Hepatocyte (in vitro differentiated cells): ENCODE measurements around the gene CREBBP. TPM values are rescaled to one million over a fixed set of nuclear protein-coding genes. Genes with fewer than 3 reads are reported as not detected.

Experiments used
- DNase-seq: peaks from one replicate; pipeline ENCODE4 v3.0.0-alpha.2; 2016; ENCODE audit warnings: low spot score
- H2AFZ ChIP-seq: fragments of 200-600 bp; sonication (generic); 2 replicates; pipeline ENCODE4 v1.6.0; 2016; ENCODE audit warnings: antibody characterized with exemption, mild to moderate bottlenecking
- H3K27ac ChIP-seq: fragments of 200-600 bp; sonication (generic); 2 replicates; pipeline ENCODE4 v1.5.1; 2016; ENCODE audit warnings: mild to moderate bottlenecking
- H3K27me3 ChIP-seq: fragments of 200-600 bp; sonication (generic); 2 replicates; pipeline ENCODE4 v1.6.1; 2016
- H3K36me3 ChIP-seq: fragments of 200-600 bp; sonication (generic); replicated peaks from 2 replicates; pipeline ENCODE4 v1.5.1; 2016; ENCODE audit warnings: low read depth; ENCODE audit not compliant: insufficient read depth
- H3K4me1 ChIP-seq: fragments of 200-600 bp; sonication (generic); 2 replicates; pipeline ENCODE4 v1.5.1; 2016; ENCODE audit warnings: mild to moderate bottlenecking, moderate library complexity; ENCODE audit not compliant: insufficient read depth
- H3K4me2 ChIP-seq: fragments of 200-600 bp; sonication (generic); 2 replicates; pipeline ENCODE4 v1.6.0; 2016
- H3K4me3 ChIP-seq: fragments of 200-600 bp; sonication (generic); 2 replicates; pipeline ENCODE4 v1.5.1; 2016; ENCODE audit warnings: mild to moderate bottlenecking
- H3K79me2 ChIP-seq: fragments of 200-600 bp; sonication (generic); 2 replicates; pipeline ENCODE4 v1.6.0; 2017; ENCODE audit warnings: mild to moderate bottlenecking
- H3K9me2 ChIP-seq: fragments of 200-600 bp; sonication (generic); replicated peaks from 2 replicates; pipeline ENCODE4 v1.6.0; 2017; ENCODE audit warnings: mild to moderate bottlenecking; ENCODE audit not compliant: insufficient read depth
- H3K9me3 ChIP-seq: fragments of 200-600 bp; sonication (generic); 2 replicates; pipeline ENCODE4 v1.5.1; 2016; ENCODE audit warnings: low read depth, mild to moderate bottlenecking
- H4K20me1 ChIP-seq: fragments of 200-600 bp; sonication (generic); 2 replicates; pipeline ENCODE4 v1.6.0; 2016; ENCODE audit warnings: mild to moderate bottlenecking; ENCODE audit not compliant: insufficient read depth, poor library complexity, severe bottlenecking
- EZH2 ChIP-seq: fragments of 200-600 bp; sonication (generic); IDR thresholded peaks from 2 replicates; pipeline ENCODE4 v1.6.1; 2016; ENCODE audit warnings: antibody characterized with exemption, mild to moderate bottlenecking, borderline replicate concordance
- EZH2phosphoT487 ChIP-seq: fragments of 200-600 bp; sonication (generic); IDR thresholded peaks from one replicate; pipeline ENCODE4 v1.6.1; 2018; ENCODE audit warnings: antibody characterized with exemption, mild to moderate bottlenecking, low read depth, moderate library complexity; ENCODE audit not compliant: unreplicated experiment, severe bottlenecking
- WGBS: methylation state at CpG from one replicate; pipeline ENCODE4 v1.1.6; 2016; ENCODE audit warnings: low lambda C conversion rate; ENCODE audit errors: missing lambda C conversion rate; 5-methylcytosine and 5-hydroxymethylcytosine counted together
- polyA plus RNA-seq: library from polyadenylated mRNA; unstranded; fragments of >200 nt; fragmentation: Nextera tagmentation; extraction: Ambion mirVana; gene quantifications from 2 replicates; pipeline ENCODE4 v1.2.1, GENCODE V29; 2016
- total RNA-seq: library from RNA; depleted of rRNA; stranded (reverse); fragments of >200 nt; gene quantifications from 2 replicates; pipeline ENCODE4 v1.2.3, GENCODE V29; 2014
- TF ChIP-seq, protein P1 (sequence below): fragments of 200-600 bp; sonication (generic); IDR thresholded peaks from 2 replicates; pipeline ENCODE4 v1.5.1; 2016; ENCODE audit warnings: antibody characterized with exemption, mild to moderate bottlenecking; ENCODE audit not compliant: poor library complexity

CREBBP gene
- total and polyA plus RNA-seq, 2 experiments from 2014 or later, result 18.9 to 31.5 TPM

DNA sequence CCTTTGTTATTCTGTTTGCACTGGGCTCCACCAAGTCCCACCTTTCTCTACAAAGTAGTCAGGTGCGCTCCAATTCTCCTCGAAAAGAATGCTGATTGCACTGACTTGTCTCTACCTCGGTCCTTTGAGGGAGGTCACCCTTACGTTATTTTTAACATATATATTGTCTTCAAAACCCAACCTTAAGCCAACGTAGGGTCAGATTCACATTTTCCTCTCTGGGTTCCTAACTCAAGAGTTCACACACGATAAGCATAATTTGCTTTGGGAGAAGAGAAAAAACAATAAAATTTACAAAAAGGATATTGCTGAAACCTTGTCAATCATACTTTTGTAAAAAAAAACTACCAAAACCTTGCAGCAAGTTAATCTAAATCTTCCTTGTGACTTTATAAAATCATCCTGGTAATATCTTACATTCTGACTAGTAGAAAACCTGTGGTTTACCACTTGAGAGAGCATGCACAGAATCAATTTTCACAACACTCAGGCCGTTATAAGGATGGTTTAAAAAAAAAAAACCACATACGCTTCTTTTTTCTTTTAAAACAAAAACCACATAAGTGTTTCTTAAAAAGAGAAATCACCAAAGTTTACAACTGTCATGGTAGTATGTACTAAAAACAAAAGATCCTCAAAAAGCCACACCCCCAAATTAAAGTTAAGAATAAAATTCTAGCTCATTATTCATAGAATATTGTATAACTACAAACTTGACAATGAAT, 91.0 kb downstream of the CREBBP start:
- Histone ChIP-seq H4K20me1 (peaks cover 84% of the 10 kb centered on the region), H3K79me2 (peaks cover 97% of the 10 kb centered on the region)
- WGBS, result 80% methylated on average over 8 of the region's 8 CpGs

DNA sequence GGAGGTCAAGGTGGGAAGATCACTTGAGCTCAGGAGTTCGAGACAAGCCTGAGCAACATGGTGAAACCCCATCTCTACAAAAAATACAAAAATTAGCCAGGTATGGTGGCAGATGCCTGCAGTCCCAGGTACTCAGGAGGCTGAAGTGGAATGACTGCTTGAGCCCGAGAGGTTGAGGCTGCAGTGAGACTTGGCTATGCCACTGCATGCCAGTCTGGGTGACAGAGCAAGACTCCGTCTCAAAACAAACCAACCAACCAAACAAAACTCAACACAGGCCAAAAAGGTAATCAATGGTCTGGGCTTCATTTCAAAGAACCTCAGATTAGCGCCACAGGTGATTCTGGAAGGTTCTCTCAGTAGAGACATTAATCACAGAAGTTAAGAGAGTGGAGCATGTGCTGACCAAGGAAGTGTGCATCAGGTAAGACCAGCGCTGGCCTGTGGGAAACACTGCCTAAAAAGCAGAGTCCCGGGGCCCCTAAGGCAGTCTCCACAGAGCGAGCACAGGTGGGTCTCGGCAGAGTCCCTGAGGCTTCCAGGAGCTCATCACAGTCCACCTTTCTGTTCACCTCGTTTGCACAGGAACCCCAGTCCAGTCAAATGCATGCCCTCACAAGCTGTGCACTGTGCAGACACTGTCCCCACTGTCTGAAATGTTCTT, 91.7 kb downstream of the CREBBP start:
- Histone ChIP-seq H2AFZ (no peak overlapping the region), H4K20me1 (peaks cover 77% of the 10 kb centered on the region), H3K79me2 (peaks cover 97% of the 10 kb centered on the region), H3K27ac (no peak overlapping the region), H3K9me3 (no peaks in the 10 kb centered on the region), H3K36me3 (no peaks in the 10 kb centered on the region), H3K4me2 (no peak overlapping the region), H3K9me2 (no peaks in the 10 kb centered on the region), H3K4me1 (no peaks in the 10 kb centered on the region), H3K4me3 (no peak overlapping the region), H3K27me3 (no peaks in the 10 kb centered on the region)
- TF ChIP-seq EZH2phosphoT487 (no peak), EZH2 (no peak)
- TF ChIP-seq, protein P1, sequence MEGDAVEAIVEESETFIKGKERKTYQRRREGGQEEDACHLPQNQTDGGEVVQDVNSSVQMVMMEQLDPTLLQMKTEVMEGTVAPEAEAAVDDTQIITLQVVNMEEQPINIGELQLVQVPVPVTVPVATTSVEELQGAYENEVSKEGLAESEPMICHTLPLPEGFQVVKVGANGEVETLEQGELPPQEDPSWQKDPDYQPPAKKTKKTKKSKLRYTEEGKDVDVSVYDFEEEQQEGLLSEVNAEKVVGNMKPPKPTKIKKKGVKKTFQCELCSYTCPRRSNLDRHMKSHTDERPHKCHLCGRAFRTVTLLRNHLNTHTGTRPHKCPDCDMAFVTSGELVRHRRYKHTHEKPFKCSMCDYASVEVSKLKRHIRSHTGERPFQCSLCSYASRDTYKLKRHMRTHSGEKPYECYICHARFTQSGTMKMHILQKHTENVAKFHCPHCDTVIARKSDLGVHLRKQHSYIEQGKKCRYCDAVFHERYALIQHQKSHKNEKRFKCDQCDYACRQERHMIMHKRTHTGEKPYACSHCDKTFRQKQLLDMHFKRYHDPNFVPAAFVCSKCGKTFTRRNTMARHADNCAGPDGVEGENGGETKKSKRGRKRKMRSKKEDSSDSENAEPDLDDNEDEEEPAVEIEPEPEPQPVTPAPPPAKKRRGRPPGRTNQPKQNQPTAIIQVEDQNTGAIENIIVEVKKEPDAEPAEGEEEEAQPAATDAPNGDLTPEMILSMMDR, result no peak
- no peak for DNase-seq
- WGBS, result 94% methylated on average over 9 of the region's 9 CpGs

More for the DNA sequence above, 91.0 kb downstream of the CREBBP start:
- H3K4me2 ChIP-seq, result no peak overlapping the region
- H3K27ac ChIP-seq, result no peak overlapping the region
- no peak for DNase-seq
- no peak overlapping the region for H2AFZ ChIP-seq
- no peaks in the 10 kb centered on the region for H3K4me1 ChIP-seq
- no peaks in the 10 kb centered on the region for H3K9me3 ChIP-seq
- no peaks in the 10 kb centered on the region for H3K27me3 ChIP-seq
- H3K4me3 ChIP-seq, result no peak overlapping the region
- H3K36me3 ChIP-seq, result no peaks in the 10 kb centered on the region
- TF ChIP-seq EZH2phosphoT487 (no peak), EZH2 (no peak)
- TF ChIP-seq, protein P1, result no peak
- no peaks in the 10 kb centered on the region for H3K9me2 ChIP-seq

- 94% methylated on average over 10 of the region's 10 CpGs for WGBS
- H3K79me2 ChIP-seq, result peaks cover 97% of the 10 kb centered on the region
Measured at GRCh38 chr16:3787924-3788661, 92.4 kb downstream of the CREBBP start.

More at GRCh38 chr16:3787924-3788661, 92.4 kb downstream of the CREBBP start:
- DNase-seq, result no peak
- no peak overlapping the region for H2AFZ ChIP-seq
- H3K4me1 ChIP-seq, result no peaks in the 10 kb centered on the region
- H3K4me3 ChIP-seq, result no peak overlapping the region
- no peak overlapping the region for H3K27ac ChIP-seq
- peaks cover 74% of the 10 kb centered on the region for H4K20me1 ChIP-seq
- H3K9me2 ChIP-seq, result no peaks in the 10 kb centered on the region
- H3K27me3 ChIP-seq, result no peaks in the 10 kb centered on the region
- TF ChIP-seq EZH2, result no peak
- TF ChIP-seq, protein P1, result no peak
- no peak for TF ChIP-seq EZH2phosphoT487
- H3K4me2 ChIP-seq, result no peak overlapping the region
- H3K36me3 ChIP-seq, result no peaks in the 10 kb centered on the region
- no peaks in the 10 kb centered on the region for H3K9me3 ChIP-seq
